Stimulated activated CD4-positive, alpha-beta T cell treated with anti-CD3 and anti-CD28 coated beads, TNF-alpha, amount 100 ng/mL, for 4 hours (primary cell): ENCODE results near the gene TACO1.

Source experiments
- DNase-seq, 3 experiments: peaks; one replicate each; pipeline ENCODE4 v3.0.0-alpha.2; 2020; ENCODE audit warnings: low read depth in 3 of 3

TACO1 gene

GRCh38 chr17:63640038-63640437 lies 39.3 kb downstream of the TACO1 start:
- no peak for DNase-seq

- no peak for DNase-seq
These were observed 41.2 kb downstream of the TACO1 start for GRCh38 chr17:63641692-63642448.

- no peak for DNase-seq
These were observed 44.2 kb downstream of the TACO1 start for GRCh38 chr17:63644846-63645245.

DNA sequence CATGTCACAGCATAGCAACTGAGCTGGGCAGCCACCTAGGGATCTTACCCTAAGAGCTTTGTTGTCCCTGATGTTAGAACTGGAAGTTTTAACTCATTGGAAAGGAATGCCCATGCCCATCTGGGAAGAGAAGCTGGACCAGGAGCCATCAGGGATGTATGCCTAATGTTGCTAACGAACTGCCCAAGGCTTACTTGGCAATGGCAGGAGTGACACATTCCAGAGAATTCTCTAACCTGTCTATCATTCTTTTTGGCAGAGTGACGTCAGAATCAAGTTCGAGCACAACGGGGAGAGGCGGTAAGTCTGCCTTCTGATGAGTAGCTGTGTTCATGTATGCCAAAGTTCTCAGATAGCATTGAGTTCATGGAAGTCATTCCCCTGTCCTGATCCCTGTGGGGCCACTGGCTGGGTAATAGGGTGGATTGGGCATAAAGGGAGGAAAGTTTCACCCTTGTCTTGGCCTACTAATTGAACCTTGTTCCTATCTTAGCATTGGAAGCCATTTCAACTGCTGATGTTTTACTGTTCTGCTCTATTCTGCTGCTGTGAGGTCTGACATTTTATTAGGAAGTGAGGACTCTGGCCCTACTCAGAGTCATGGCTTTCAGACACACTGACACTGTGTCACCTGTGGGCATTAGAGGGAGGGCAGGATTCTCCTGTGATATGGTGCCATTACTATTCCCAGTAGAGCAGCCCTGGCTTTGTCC lies 45.2 kb downstream of the TACO1 start:
- DNase-seq: no peak

DNA sequence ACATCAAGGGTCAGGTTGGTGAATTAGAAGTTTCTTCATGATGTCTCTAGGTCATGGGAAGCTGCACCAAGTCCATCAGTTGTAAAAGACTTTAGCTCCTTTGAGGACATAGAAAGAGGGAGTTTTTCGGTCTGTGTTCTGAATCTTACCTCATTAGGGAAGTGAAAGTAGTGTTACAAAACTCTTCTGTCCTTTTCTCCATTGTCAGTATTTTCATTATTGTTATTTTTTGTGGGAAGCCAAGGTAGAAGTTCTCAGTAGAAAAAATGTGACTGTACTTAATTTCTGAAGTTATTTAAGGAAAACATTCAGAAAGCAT lies 45.8 kb downstream of the TACO1 start:
- DNase-seq: no peak

DNA sequence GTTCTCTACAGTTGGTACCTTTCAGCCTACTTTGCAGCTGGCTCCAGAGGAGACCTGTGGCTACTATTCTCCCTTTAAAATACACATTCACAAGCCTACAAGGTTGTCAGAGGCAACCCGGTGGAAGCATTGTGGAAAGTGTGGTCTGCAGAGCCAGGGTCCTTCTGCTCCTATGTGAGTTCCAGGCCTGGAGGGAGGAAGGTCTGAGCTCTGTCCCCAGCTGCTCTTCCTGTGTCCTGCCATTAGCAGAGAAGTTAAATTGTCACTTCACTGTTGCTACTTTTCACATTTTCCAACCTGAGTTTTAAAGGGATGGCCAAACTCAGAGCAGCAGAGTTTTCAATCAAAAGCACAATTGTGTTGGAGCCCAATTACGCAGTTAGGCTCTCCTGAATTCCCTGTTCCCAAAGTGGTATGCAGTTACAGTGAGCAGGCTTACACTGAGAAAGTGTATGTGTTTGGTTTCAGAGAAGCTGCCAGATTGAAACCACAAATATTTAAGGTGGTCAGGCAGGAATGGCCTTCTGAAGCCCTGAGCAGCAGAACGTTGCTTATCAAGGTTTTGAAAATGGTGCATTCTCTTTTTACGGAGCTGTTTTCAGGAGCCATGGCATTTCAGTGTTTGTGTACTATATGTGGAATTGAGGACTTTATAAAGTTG lies 46.5 kb downstream of the TACO1 start:
- no peak for DNase-seq

- DNase-seq: no peak
These were observed 47.2 kb downstream of the TACO1 start for GRCh38 chr17:63647936-63648335.

GRCh38 chr17:63649813-63650212 lies 49.1 kb downstream of the TACO1 start:
- DNase-seq: no peak

DNA sequence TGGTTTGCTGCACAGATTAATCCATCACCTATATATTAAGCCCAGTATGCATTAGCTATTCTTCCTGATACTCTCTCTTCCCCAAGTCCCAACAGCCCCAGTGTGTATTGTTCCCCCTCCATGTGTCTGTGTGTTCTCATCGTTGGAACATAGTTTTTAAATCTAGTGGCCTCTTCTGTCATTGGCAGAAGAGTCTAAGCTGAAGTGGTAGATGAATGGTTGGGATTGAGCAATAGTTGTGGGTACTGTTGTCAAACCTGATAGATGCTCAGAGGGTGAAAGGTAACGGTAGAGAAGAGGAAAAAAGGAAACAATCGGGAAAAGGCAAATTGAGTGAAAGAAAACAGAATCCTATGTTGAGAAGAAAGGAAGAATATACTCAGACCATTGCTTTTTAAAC lies 51.4 kb downstream of the TACO1 start:
- DNase-seq: no peak

- no peak for DNase-seq
These were observed 52.4 kb downstream of the TACO1 start for GRCh38 chr17:63653050-63653449.

GRCh38 chr17:63657786-63658185 lies 57.1 kb downstream of the TACO1 start:
- no peak for DNase-seq
